Measurements from ENCODE around the gene ACO2. TPM values are rescaled to one million over a fixed set of nuclear protein-coding genes. Genes with fewer than 3 reads are reported as not detected.

ACO2 gene
- total RNA-seq, 1 experiment from 2014 or later: 66.6 TPM

DNA sequence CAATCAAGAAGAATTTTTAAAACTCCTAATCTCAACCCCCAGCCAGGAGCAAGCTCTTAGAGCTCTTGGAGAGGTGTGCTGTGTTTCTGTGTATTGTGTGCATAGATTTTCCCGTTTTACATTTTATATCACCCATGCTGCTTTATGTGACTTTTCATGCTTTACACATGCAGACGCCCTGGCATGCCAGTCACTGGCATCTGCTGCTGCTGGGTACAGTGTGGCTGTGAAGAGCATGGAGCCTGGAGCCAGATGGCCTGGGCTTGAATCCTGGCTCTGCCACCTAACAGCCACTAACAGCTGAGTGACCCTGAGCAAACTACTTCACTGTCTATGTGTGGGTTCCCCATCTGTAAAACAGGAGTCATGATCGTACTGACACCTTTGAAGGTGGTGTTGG, 52.2 kb downstream of the ACO2 start:
- Histone ChIP-seq H3K9me3 (ENCODE audit: control insufficient read depth, low read depth, low read length) (no peaks in the 10 kb centered on the region), H4K5ac (ENCODE audit: insufficient read length, low read depth, low read length) (no peak overlapping the region), H3K4me2 (ENCODE audit: insufficient read depth, insufficient read length, low read length) (no peak overlapping the region), H3K23me2 (ENCODE audit: insufficient read length, low read depth, low read length, poor library complexity, severe bottlenecking) (no peaks in the 10 kb centered on the region), H3K79me2 (ENCODE audit: insufficient read depth, low read length) (no peaks in the 10 kb centered on the region), H3K14ac (ENCODE audit: insufficient read depth, low read length) (no peak overlapping the region), H3K27me3 (ENCODE audit: insufficient read depth, low read length) (no peaks in the 10 kb centered on the region), H2BK5ac (ENCODE audit: insufficient read length, low read length) (no peak overlapping the region), H2BK12ac (ENCODE audit: insufficient read length, low read depth, low read length) (no peak overlapping the region), H3K56ac (ENCODE audit: insufficient read length, low read depth, low read length) (no peak overlapping the region), H2AK5ac (ENCODE audit: insufficient read length, low read length) (no peak overlapping the region), H2BK120ac (ENCODE audit: low read depth, low read length, poor library complexity, severe bottlenecking) (no peak overlapping the region), H3K9ac (ENCODE audit: extremely low read depth, insufficient read length, low read length) (no peak overlapping the region), H3K4ac (ENCODE audit: low read depth, low read length) (no peak overlapping the region), H4K8ac (replicated peaks; ENCODE audit: insufficient read length, low read depth, low read length) (no peak overlapping the region), H4K20me1 (ENCODE audit: control insufficient read depth, insufficient read depth, insufficient read length) (no peaks in the 10 kb centered on the region), H3T11ph (ENCODE audit: low read length) (no peak overlapping the region), H4K91ac (ENCODE audit: insufficient read length, low read depth, low read length) (no peak overlapping the region), H2BK15ac (ENCODE audit: low read depth, low read length) (no peak overlapping the region), H3K27ac (ENCODE audit: insufficient read length, low read depth, low read length) (no peak overlapping the region), H3K79me1 (ENCODE audit: insufficient read depth, low read depth, low read length, poor library complexity, severe bottlenecking) (no peaks in the 10 kb centered on the region), H3K18ac (ENCODE audit: insufficient read length, low read depth, low read length) (no peak overlapping the region), H3K4me1 (ENCODE audit: insufficient read depth, low read length) (no peaks in the 10 kb centered on the region), H2AFZ (ENCODE audit: low read length) (no peak overlapping the region), H2BK20ac (ENCODE audit: low read depth, low read length, poor library complexity, severe bottlenecking) (no peak overlapping the region), H3K23ac (ENCODE audit: insufficient read length, low read depth, low read length) (no peak overlapping the region)
- H3K27ac Mint-ChIP-seq: no peak overlapping the region
- peaks cover 9 to 27% (median 15%) of the 10 kb centered on the region in 3 experiments for H3K36me3 Mint-ChIP-seq (ENCODE audit: insufficient read depth in 1 of 3, low read depth in 3 of 3)
- DNase-seq: no peak
- 0 out of 4 replicates have a peak, but pooled peaks cover 0 to 2% of the 10 kb centered on the region in 2 experiments for H3K4me1 Mint-ChIP-seq
- no CpG with 5 or more reads among the region's 3 CpGs for WGBS (ENCODE audit: extremely low coverage, insufficient read length, low lambda C conversion rate)
- peaks cover 2% of the 10 kb centered on the region; the same call in 1 of the 2 replicates for H3K27me3 Mint-ChIP-seq (ENCODE audit: low read depth)
- no peaks in the 10 kb centered on the region for H3K9me3 Mint-ChIP-seq
- H3K4me3 Mint-ChIP-seq: no peak overlapping the region
- TF ChIP-seq, protein P1, sequence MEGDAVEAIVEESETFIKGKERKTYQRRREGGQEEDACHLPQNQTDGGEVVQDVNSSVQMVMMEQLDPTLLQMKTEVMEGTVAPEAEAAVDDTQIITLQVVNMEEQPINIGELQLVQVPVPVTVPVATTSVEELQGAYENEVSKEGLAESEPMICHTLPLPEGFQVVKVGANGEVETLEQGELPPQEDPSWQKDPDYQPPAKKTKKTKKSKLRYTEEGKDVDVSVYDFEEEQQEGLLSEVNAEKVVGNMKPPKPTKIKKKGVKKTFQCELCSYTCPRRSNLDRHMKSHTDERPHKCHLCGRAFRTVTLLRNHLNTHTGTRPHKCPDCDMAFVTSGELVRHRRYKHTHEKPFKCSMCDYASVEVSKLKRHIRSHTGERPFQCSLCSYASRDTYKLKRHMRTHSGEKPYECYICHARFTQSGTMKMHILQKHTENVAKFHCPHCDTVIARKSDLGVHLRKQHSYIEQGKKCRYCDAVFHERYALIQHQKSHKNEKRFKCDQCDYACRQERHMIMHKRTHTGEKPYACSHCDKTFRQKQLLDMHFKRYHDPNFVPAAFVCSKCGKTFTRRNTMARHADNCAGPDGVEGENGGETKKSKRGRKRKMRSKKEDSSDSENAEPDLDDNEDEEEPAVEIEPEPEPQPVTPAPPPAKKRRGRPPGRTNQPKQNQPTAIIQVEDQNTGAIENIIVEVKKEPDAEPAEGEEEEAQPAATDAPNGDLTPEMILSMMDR (conservative IDR thresholded peaks at IDR 0.05): no peak

Data from H9 (cell line).